Fibroblast of lung (primary cell): ENCODE data around the gene SIK3. TPM values are rescaled to one million over a fixed set of nuclear protein-coding genes. Genes with fewer than 3 reads are reported as not detected.

Experiments
- DNase-seq, 2 donors: peaks; one replicate each; pipeline versions ENCODE4 v3.0.0 to v3.0.0-alpha.2; 2010; ENCODE audit warnings: low read depth in 2 of 2
- H2AFZ ChIP-seq: 2 replicates; pipeline ENCODE4 v1.5.1; 2012; ENCODE audit warnings: low read length, control low read depth, inconsistent platforms
- H3K27ac ChIP-seq: 2 replicates; pipeline ENCODE4 v1.5.1; 2011; ENCODE audit warnings: low read length, control low read depth; ENCODE audit not compliant: insufficient read depth
- H3K27me3 ChIP-seq: 2 replicates; pipeline ENCODE4 v1.5.1; 2011; ENCODE audit warnings: mild to moderate bottlenecking, low read length; ENCODE audit not compliant: control insufficient read depth, insufficient read depth
- H3K36me3 ChIP-seq: 2 replicates; pipeline ENCODE4 v1.5.1; 2011; ENCODE audit warnings: low read length; ENCODE audit not compliant: control insufficient read depth, insufficient read depth
- H3K4me1 ChIP-seq: 2 replicates; pipeline ENCODE4 v1.5.1; 2011; ENCODE audit warnings: low read length; ENCODE audit not compliant: control insufficient read depth, insufficient read depth; ENCODE audit errors: extremely low read depth
- H3K4me2 ChIP-seq: 2 replicates; pipeline ENCODE4 v1.5.1; 2011; ENCODE audit warnings: low read length, control low read depth; ENCODE audit not compliant: insufficient read depth; ENCODE audit errors: extremely low read depth
- H3K4me3 ChIP-seq, 4 experiments: fragments of 200-600 bp in 1 of 4; sonication (generic) in 1 of 4; replicated peaks in 1 of 4; 2 replicates each; pipeline ENCODE4 v1.5.1; 2011 to 2016; ENCODE audit warnings: low read length in 4 of 4, low read depth in 3 of 4, mild to moderate bottlenecking in 3 of 4, control low read depth in 2 of 4, inconsistent platforms in 1 of 4, mixed read lengths in 1 of 4; ENCODE audit not compliant: insufficient read depth in 1 of 4; ENCODE audit errors: control extremely low read depth in 1 of 4
- H3K79me2 ChIP-seq: 2 replicates; pipeline ENCODE4 v1.5.1; 2012; ENCODE audit warnings: mild to moderate bottlenecking, low read length, inconsistent platforms; ENCODE audit not compliant: control insufficient read depth, insufficient read depth
- H3K9ac ChIP-seq: 2 replicates; pipeline ENCODE4 v1.5.1; 2011; ENCODE audit warnings: mild to moderate bottlenecking, low read length, control low read depth; ENCODE audit not compliant: insufficient read depth
- H3K9me3 ChIP-seq: 2 replicates; pipeline ENCODE4 v1.5.1; 2012; ENCODE audit warnings: low read depth, low read length; ENCODE audit not compliant: control insufficient read depth, insufficient read depth
- H4K20me1 ChIP-seq: 2 replicates; pipeline ENCODE4 v1.5.1; 2011; ENCODE audit warnings: low read length; ENCODE audit not compliant: control insufficient read depth, insufficient read depth; ENCODE audit errors: extremely low read depth
- CTCF ChIP-seq, 2 donors: IDR thresholded peaks in 1 of 2; conservative IDR thresholded peaks in 1 of 2; 1 replicate in 1 of 2; 2 replicates in 1 of 2; pipeline ENCODE4 v1.5.1; 2011 to 2012; ENCODE audit warnings: low read length in 2 of 2, control low read depth in 1 of 2, inconsistent platforms in 1 of 2, low read depth in 1 of 2, mild to moderate bottlenecking in 1 of 2
- EZH2 ChIP-seq: IDR thresholded peaks from 2 replicates; pipeline ENCODE4 v1.5.1; 2012; ENCODE audit warnings: low read length, control low read depth, mild to moderate bottlenecking; ENCODE audit errors: missing control alignments
- polyA plus RNA-seq, 2 donors: library from polyadenylated mRNA; depleted of rRNA in 1 of 2; stranded (reverse) in 1 of 2; unstranded in 1 of 2; fragments of >200 nt; gene quantifications; 2 replicates each; pipeline ENCODE4 v1.2.1, GENCODE V29; 2011 to 2012; ENCODE audit warnings: missing spikeins in 1 of 2
- total RNA-seq: library from RNA; depleted of rRNA; stranded (reverse); fragments of >200 nt; gene quantifications from 2 replicates; pipeline ENCODE4 v1.2.1, GENCODE V29; 2014

SIK3 gene
- total and polyA plus RNA-seq, 2 donors (not counting 1 experiment from before 2014, with no cell fraction given), result 7.1 to 22.8 TPM

- no peaks in the 10 kb centered on the region for H3K27me3 ChIP-seq
- H3K79me2 ChIP-seq, result no peaks in the 10 kb centered on the region
- H3K4me2 ChIP-seq, result no peak overlapping the region
- no peaks in the 10 kb centered on the region for H3K9me3 ChIP-seq
- TF ChIP-seq EZH2 (no peak), CTCF (conservative IDR thresholded peaks at IDR 0.05 in 1 of 2, IDR thresholded peaks at IDR 0.05 in 1 of 2; ENCODE audit: low read depth in 1 of 2, low read length in 2 of 2) (no peak)
- no peak overlapping the region for H3K9ac ChIP-seq
- no peak overlapping the region for H3K4me3 ChIP-seq
- no peak overlapping the region for H3K27ac ChIP-seq
- H2AFZ ChIP-seq, result no peak overlapping the region
- no peaks in the 10 kb centered on the region for H3K4me1 ChIP-seq
- DNase-seq, result peak in 1 of 2 donors; percentile 60
- H3K36me3 ChIP-seq, result no peaks in the 10 kb centered on the region
- H4K20me1 ChIP-seq, result no peaks in the 10 kb centered on the region
These were observed 9.7 kb upstream of the SIK3 start for GRCh38 chr11:117107701-117108590.

- Histone ChIP-seq H3K9ac (no peak overlapping the region), H3K9me3 (no peaks in the 10 kb centered on the region), H2AFZ (no peak overlapping the region), H3K27ac (no peak overlapping the region), H3K4me2 (no peak overlapping the region), H3K79me2 (peaks cover 24% of the 10 kb centered on the region), H3K27me3 (no peaks in the 10 kb centered on the region), H3K36me3 (no peaks in the 10 kb centered on the region), H3K4me1 (peaks cover 9% of the 10 kb centered on the region), H4K20me1 (no peaks in the 10 kb centered on the region), H3K4me3 (no peak overlapping the region)
- no peak for DNase-seq
- TF ChIP-seq EZH2 (no peak), CTCF (conservative IDR thresholded peaks at IDR 0.05 in 1 of 2, IDR thresholded peaks at IDR 0.05 in 1 of 2; ENCODE audit: low read depth in 1 of 2, low read length in 2 of 2) (no peak)
These were observed 2.3 kb upstream of the SIK3 start for GRCh38 chr11:117100556-117100955.

GRCh38 chr11:117099696-117100095 lies 1.5 kb upstream of the SIK3 start:
- Histone ChIP-seq H3K4me3 (no peak overlapping the region), H3K4me2 (no peak overlapping the region), H3K27me3 (no peaks in the 10 kb centered on the region), H3K79me2 (peaks cover 32% of the 10 kb centered on the region), H4K20me1 (no peaks in the 10 kb centered on the region), H3K27ac (no peak overlapping the region), H3K9ac (no peak overlapping the region), H2AFZ (no peak overlapping the region), H3K36me3 (no peaks in the 10 kb centered on the region), H3K4me1 (peaks cover 14% of the 10 kb centered on the region), H3K9me3 (no peaks in the 10 kb centered on the region)
- no peak for TF ChIP-seq EZH2
- no peak for TF ChIP-seq CTCF (conservative IDR thresholded peaks at IDR 0.05 in 1 of 2, IDR thresholded peaks at IDR 0.05 in 1 of 2; ENCODE audit: low read depth in 1 of 2, low read length in 2 of 2)
- DNase-seq, result no peak
